GM12878 (cell line): ENCODE measurements around the gene UNG. TPM values are rescaled to one million over a fixed set of nuclear protein-coding genes. Genes with fewer than 3 reads are reported as not detected.

Experiments
- ATAC-seq: fragments of 200-7000 bp; cut with Tn5 transposase; 3 replicates; pipeline ENCODE4 v1.9.1; 2020; ENCODE audit warnings: mild to moderate bottlenecking, moderate library complexity
- BruUV-seq: library from RNA; stranded (reverse); fragments of 400-500 nt; replicated peaks from 2 replicates; lab custom pipeline; 2021; lab: Mats Ljungman, UMichigan
- CTCF ChIA-PET: fragments of 300-600 bp; sonication (Branson Sonifier 250); formaldehyde crosslinking; extraction: SDS; loops from one replicate; lab custom pipeline; 2021; ENCODE audit warnings: inconsistent platforms; lab: Yijun Ruan, JAX
- POLR2A ChIA-PET: fragments of 350-600 bp; formaldehyde crosslinking; extraction: SDS; loops from one replicate; lab custom pipeline; 2021; ENCODE audit warnings: inconsistent platforms; lab: Charles Lee
- RAD21 ChIA-PET: fragments of 300-600 bp; sonication (Branson Sonifier 250); formaldehyde crosslinking; loops from one replicate; lab custom pipeline; 2023; ENCODE audit warnings: antibody characterized with exemption; ENCODE audit not compliant: unreplicated experiment; lab: Charles Lee
- SMC1A ChIA-PET: fragments of 300-600 bp; sonication (Branson Sonifier 250); formaldehyde crosslinking; loops from one replicate; lab custom pipeline; 2023; ENCODE audit not compliant: unreplicated experiment, uncharacterized antibody; lab: Charles Lee
- DNase-seq: peaks from one replicate; pipeline ENCODE4 v3.0.0-alpha.2; 2011; ENCODE audit warnings: low read depth, low spot score
- FAIRE-seq: peaks from 3 replicates; lab custom pipeline; 2011; peaks lifted over from hg19 to GRCh38; lab: Jason Lieb, UNC
- H2AFZ ChIP-seq: 2 replicates; pipeline ENCODE4 v1.6.0; 2011; ENCODE audit warnings: low read depth, low read length, control low read depth; ENCODE audit not compliant: control insufficient read depth
- H3K27ac ChIP-seq: 2 replicates; pipeline ENCODE4 v1.5.1; 2011; ENCODE audit warnings: control low read depth; ENCODE audit not compliant: control insufficient read depth, insufficient read depth
- H3K27me3 ChIP-seq, 2 experiments: replicated peaks in 1 of 2; 2 replicates each; pipeline versions ENCODE4 v1.6.0 to v1.6.1; 2011; ENCODE audit warnings: low read length in 1 of 2; ENCODE audit not compliant: control insufficient read depth in 2 of 2, insufficient read depth in 2 of 2
- H3K36me3 ChIP-seq, 2 experiments: 2 replicates each; pipeline ENCODE4 v1.5.1; 2011; ENCODE audit warnings: low read length in 1 of 2; ENCODE audit not compliant: control insufficient read depth in 2 of 2, insufficient read depth in 2 of 2
- H3K4me1 ChIP-seq: 2 replicates; pipeline ENCODE4 v1.6.1; 2011; ENCODE audit warnings: mild to moderate bottlenecking, low read length, moderate library complexity, mixed read lengths; ENCODE audit not compliant: control insufficient read depth, insufficient read depth
- H3K4me2 ChIP-seq: 2 replicates; pipeline ENCODE4 v1.6.0; 2011; ENCODE audit warnings: control low read depth; ENCODE audit not compliant: control insufficient read depth, insufficient read depth
- H3K4me3 ChIP-seq: fragments of 200-600 bp; sonication (generic); 2 replicates; pipeline ENCODE4 v1.5.1; 2016
- H3K79me2 ChIP-seq: 2 replicates; pipeline ENCODE4 v1.6.0; 2011; ENCODE audit warnings: low read length; ENCODE audit not compliant: control insufficient read depth, insufficient read depth
- H3K9ac ChIP-seq: 2 replicates; pipeline ENCODE4 v1.8.0; 2011; ENCODE audit warnings: low read length, control low read depth, mixed read lengths; ENCODE audit not compliant: control insufficient read depth, insufficient read depth
- H3K9me3 ChIP-seq: replicated peaks from 3 replicates; pipeline ENCODE4 v1.5.1; 2011; ENCODE audit warnings: mild to moderate bottlenecking, low read length; ENCODE audit not compliant: control insufficient read depth, insufficient read depth
- H4K20me1 ChIP-seq: 2 replicates; pipeline ENCODE4 v1.6.0; 2011; ENCODE audit not compliant: control insufficient read depth, insufficient read depth
- HCFC1 ChIP-seq: fragments of 150-350 bp; IDR thresholded peaks from 2 replicates; pipeline ENCODE4 v1.6.1; 2014; ENCODE audit warnings: low read length
- RAD51 ChIP-seq: fragments of 450-650 bp; IDR thresholded peaks from 2 replicates; pipeline ENCODE4 v1.6.1; 2016; ENCODE audit warnings: moderate library complexity, mild to moderate bottlenecking, inconsistent platforms
- ZZZ3 ChIP-seq: IDR thresholded peaks from 2 replicates; pipeline ENCODE4 v1.6.1; 2011; ENCODE audit warnings: low read depth; ENCODE audit not compliant: control insufficient read depth, insufficient read length
- WGBS: methylation state at CpG from one replicate; pipeline ENCODE4 v1.1.6; 2016; ENCODE audit warnings: low lambda C conversion rate; ENCODE audit not compliant: insufficient replicate concordance, insufficient coverage; ENCODE audit errors: missing lambda C conversion rate; 5-methylcytosine and 5-hydroxymethylcytosine counted together
- in situ Hi-C: fragments of 300-500 bp; cut with MboI; formaldehyde crosslinking; loops from 9 replicates; pipeline ENCODE4 v1.14.3; 2018; ENCODE audit warnings: mixed read lengths
- intact Hi-C: fragments of 100-400 bp; cut with micrococcal nuclease; formaldehyde crosslinking; loops from one replicate; pipeline ENCODE4 v1.14.2; 2022; ENCODE audit not compliant: unreplicated experiment
- polyA plus RNA-seq, 11 experiments: library from polyadenylated mRNA; depleted of rRNA in 4 of 11; unstranded in 6 of 11; stranded (reverse) in 5 of 11; fragments of >200 nt; fragmentation: Nextera tagmentation in 4 of 11; fragmentation: Illumina TruSeq in 1 of 11; extraction: Ambion mirVana in 4 of 11; extraction: Trizol in 1 of 11; gene quantifications; 1 replicate in 1 of 11; 2 replicates in 10 of 11; pipeline versions ENCODE4 v1.2.1 to v1.2.3, GENCODE V29; 2011 to 2016; ENCODE audit warnings: inconsistent platforms in 2 of 11, missing spikeins in 2 of 11, low read depth in 1 of 11
- total RNA-seq, 4 experiments: library from RNA; depleted of rRNA in 3 of 4; stranded (reverse); fragments of >200 nt in 3 of 4; fragmentation: Illumina TruSeq in 1 of 4; extraction: Trizol in 1 of 4; gene quantifications; 2 replicates each; pipeline versions ENCODE4 v1.2.1 to v1.2.3, GENCODE V29; 2013 to 2021
- TF ChIP-seq, protein P1 (sequence below): IDR thresholded peaks from 2 replicates; pipeline ENCODE4 v1.6.1; 2012; ENCODE audit warnings: improper control_type of control experiment, low read depth, low read length; ENCODE audit not compliant: insufficient replicate concordance
- TF ChIP-seq, protein P2 (sequence below): IDR thresholded peaks from 2 replicates; pipeline ENCODE4 v1.6.1; 2011; ENCODE audit warnings: borderline replicate concordance, low read depth, mild to moderate bottlenecking, moderate library complexity, mixed read lengths, low read length; ENCODE audit not compliant: insufficient read depth; ENCODE audit errors: extremely low read length
- TF ChIP-seq, protein P3 (sequence below): fragments of 450-650 bp; IDR thresholded peaks from 2 replicates; pipeline ENCODE4 v1.6.1; 2017; ENCODE audit warnings: low read depth, mild to moderate bottlenecking, moderate library complexity
- TF ChIP-seq, protein P4 (sequence below): fragments of 450-650 bp; IDR thresholded peaks from 2 replicates; pipeline ENCODE4 v1.6.1; 2017; ENCODE audit warnings: antibody characterized with exemption, mild to moderate bottlenecking, moderate library complexity

Gene UNG
- total and polyA plus RNA-seq, 10 of the 15 experiments (the other 5 are each of a cell fraction or from before 2014, with no cell fraction given): 9.5 to 81.9 (median 48.2) TPM

DNA sequence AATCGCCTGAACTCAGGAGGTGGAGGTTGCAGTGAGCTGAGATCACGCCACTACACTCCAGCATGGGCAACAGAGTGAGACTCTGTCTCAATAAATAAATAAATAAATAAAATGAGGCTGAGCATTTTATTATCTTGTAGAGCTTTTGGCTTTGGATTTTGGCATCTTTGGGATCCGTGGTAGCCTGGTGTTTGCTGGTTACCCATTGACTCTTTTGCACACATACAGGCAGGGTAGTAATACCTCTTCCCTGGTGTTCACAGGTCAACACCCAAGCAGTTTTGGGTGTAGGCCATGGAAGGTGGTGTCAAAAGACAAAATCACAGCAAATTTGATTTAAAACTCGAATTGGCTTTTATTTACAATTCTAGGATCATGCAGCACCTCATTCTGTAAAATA lies 46.8 kb downstream of the UNG start:
- Histone ChIP-seq H4K20me1 (no peaks in the 10 kb centered on the region), H3K9me3 (no peaks in the 10 kb centered on the region), H3K4me2 (no peak overlapping the region), H3K36me3 (no peaks in the 10 kb centered on the region)
- no peak for DNase-seq
- TF ChIP-seq RAD51 (no peak), HCFC1 (no peak), ZZZ3 (no peak)
- TF ChIP-seq, protein P1, sequence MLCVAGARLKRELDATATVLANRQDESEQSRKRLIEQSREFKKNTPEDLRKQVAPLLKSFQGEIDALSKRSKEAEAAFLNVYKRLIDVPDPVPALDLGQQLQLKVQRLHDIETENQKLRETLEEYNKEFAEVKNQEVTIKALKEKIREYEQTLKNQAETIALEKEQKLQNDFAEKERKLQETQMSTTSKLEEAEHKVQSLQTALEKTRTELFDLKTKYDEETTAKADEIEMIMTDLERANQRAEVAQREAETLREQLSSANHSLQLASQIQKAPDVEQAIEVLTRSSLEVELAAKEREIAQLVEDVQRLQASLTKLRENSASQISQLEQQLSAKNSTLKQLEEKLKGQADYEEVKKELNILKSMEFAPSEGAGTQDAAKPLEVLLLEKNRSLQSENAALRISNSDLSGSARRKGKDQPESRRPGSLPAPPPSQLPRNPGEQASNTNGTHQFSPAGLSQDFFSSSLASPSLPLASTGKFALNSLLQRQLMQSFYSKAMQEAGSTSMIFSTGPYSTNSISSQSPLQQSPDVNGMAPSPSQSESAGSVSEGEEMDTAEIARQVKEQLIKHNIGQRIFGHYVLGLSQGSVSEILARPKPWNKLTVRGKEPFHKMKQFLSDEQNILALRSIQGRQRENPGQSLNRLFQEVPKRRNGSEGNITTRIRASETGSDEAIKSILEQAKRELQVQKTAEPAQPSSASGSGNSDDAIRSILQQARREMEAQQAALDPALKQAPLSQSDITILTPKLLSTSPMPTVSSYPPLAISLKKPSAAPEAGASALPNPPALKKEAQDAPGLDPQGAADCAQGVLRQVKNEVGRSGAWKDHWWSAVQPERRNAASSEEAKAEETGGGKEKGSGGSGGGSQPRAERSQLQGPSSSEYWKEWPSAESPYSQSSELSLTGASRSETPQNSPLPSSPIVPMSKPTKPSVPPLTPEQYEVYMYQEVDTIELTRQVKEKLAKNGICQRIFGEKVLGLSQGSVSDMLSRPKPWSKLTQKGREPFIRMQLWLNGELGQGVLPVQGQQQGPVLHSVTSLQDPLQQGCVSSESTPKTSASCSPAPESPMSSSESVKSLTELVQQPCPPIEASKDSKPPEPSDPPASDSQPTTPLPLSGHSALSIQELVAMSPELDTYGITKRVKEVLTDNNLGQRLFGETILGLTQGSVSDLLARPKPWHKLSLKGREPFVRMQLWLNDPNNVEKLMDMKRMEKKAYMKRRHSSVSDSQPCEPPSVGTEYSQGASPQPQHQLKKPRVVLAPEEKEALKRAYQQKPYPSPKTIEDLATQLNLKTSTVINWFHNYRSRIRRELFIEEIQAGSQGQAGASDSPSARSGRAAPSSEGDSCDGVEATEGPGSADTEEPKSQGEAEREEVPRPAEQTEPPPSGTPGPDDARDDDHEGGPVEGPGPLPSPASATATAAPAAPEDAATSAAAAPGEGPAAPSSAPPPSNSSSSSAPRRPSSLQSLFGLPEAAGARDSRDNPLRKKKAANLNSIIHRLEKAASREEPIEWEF: no peak
- TF ChIP-seq, protein P2, sequence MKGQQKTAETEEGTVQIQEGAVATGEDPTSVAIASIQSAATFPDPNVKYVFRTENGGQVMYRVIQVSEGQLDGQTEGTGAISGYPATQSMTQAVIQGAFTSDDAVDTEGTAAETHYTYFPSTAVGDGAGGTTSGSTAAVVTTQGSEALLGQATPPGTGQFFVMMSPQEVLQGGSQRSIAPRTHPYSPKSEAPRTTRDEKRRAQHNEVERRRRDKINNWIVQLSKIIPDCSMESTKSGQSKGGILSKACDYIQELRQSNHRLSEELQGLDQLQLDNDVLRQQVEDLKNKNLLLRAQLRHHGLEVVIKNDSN: no peak
- TF ChIP-seq, protein P3, sequence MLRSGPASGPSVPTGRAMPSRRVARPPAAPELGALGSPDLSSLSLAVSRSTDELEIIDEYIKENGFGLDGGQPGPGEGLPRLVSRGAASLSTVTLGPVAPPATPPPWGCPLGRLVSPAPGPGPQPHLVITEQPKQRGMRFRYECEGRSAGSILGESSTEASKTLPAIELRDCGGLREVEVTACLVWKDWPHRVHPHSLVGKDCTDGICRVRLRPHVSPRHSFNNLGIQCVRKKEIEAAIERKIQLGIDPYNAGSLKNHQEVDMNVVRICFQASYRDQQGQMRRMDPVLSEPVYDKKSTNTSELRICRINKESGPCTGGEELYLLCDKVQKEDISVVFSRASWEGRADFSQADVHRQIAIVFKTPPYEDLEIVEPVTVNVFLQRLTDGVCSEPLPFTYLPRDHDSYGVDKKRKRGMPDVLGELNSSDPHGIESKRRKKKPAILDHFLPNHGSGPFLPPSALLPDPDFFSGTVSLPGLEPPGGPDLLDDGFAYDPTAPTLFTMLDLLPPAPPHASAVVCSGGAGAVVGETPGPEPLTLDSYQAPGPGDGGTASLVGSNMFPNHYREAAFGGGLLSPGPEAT: no peak
- TF ChIP-seq, protein P4, sequence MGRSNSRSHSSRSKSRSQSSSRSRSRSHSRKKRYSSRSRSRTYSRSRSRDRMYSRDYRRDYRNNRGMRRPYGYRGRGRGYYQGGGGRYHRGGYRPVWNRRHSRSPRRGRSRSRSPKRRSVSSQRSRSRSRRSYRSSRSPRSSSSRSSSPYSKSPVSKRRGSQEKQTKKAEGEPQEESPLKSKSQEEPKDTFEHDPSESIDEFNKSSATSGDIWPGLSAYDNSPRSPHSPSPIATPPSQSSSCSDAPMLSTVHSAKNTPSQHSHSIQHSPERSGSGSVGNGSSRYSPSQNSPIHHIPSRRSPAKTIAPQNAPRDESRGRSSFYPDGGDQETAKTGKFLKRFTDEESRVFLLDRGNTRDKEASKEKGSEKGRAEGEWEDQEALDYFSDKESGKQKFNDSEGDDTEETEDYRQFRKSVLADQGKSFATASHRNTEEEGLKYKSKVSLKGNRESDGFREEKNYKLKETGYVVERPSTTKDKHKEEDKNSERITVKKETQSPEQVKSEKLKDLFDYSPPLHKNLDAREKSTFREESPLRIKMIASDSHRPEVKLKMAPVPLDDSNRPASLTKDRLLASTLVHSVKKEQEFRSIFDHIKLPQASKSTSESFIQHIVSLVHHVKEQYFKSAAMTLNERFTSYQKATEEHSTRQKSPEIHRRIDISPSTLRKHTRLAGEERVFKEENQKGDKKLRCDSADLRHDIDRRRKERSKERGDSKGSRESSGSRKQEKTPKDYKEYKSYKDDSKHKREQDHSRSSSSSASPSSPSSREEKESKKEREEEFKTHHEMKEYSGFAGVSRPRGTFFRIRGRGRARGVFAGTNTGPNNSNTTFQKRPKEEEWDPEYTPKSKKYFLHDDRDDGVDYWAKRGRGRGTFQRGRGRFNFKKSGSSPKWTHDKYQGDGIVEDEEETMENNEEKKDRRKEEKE: no peak
- TF ChIP-seq, all 136 proteins: peak for 0
- ChIA-PET SMC1A (no interaction called here), POLR2A (no interaction called here), CTCF (no interaction called here), RAD21 (no interaction called here)
- no TSS peak for BruUV-seq
- Histone ChIP-seq H3K27me3 (no peaks in the 10 kb centered on the region; a peak in 1 of 4 replicates), H3K27ac (no peak overlapping the region), H3K4me3 (no peak overlapping the region), H2AFZ (no peak overlapping the region), H3K4me1 (no peaks in the 10 kb centered on the region), H3K9ac (no peak overlapping the region), H3K79me2 (no peaks in the 10 kb centered on the region)
- no peak for FAIRE-seq
- intact Hi-C loops (no loop called here), in situ Hi-C loops (no loop called here)
- ATAC-seq: no peak
- 44% methylated on average over 4 of the region's 4 CpGs for WGBS
